T-helper 1 cell treated with Interleukin-12 subunit alpha and Interleukin-12 subunit beta and Interleukin-4 antibody, amounts not matched to agents 30 ng/mL and 1 ng/mL, for 36 hours (primary cell): ENCODE data around the gene HDGFL1. TPM values are rescaled to one million over a fixed set of nuclear protein-coding genes. Genes with fewer than 3 reads are reported as not detected.

Experiments
- intact Hi-C: fragments of 100-400 bp; cut with micrococcal nuclease; formaldehyde crosslinking; loops from one replicate; pipeline ENCODE4 v1.15.1; 2024
- total RNA-seq: library from RNA; stranded (reverse); gene quantifications from 2 replicates; pipeline ENCODE4 v1.2.3, GENCODE V29; 2022

Gene HDGFL1
- total RNA-seq, 1 donor from 2014 or later = not detected

GRCh38 chr6:22589118-22589517 is 19.8 kb downstream of the HDGFL1 start:
- intact Hi-C loops = loop anchor here (5.0 kb wide), 1 partner anchor 747 kb away; no protein-coding TSS in a partner anchor

GRCh38 chr6:22590423-22590822 is 21.1 kb downstream of the HDGFL1 start:
- intact Hi-C loops = no loop called here

- intact Hi-C loops = no loop called here
Observed at GRCh38 chr6:22593895-22594294, 24.5 kb downstream of the HDGFL1 start.

GRCh38 chr6:22596011-22596410 is 26.6 kb downstream of the HDGFL1 start:
- intact Hi-C loops = no loop called here

GRCh38 chr6:22598339-22598738 is 29.0 kb downstream of the HDGFL1 start:
- intact Hi-C loops = no loop called here

GRCh38 chr6:22600059-22600458 is 30.7 kb downstream of the HDGFL1 start:
- intact Hi-C loops = no loop called here

- intact Hi-C loops = no loop called here
Observed at GRCh38 chr6:22601984-22602383, 32.6 kb downstream of the HDGFL1 start.

GRCh38 chr6:22605736-22606135 is 36.4 kb downstream of the HDGFL1 start:
- intact Hi-C loops = no loop called here

- intact Hi-C loops = no loop called here
Observed at GRCh38 chr6:22610127-22610526, 40.8 kb downstream of the HDGFL1 start.

- intact Hi-C loops = no loop called here
Observed at GRCh38 chr6:22612236-22612635, 42.9 kb downstream of the HDGFL1 start.

GRCh38 chr6:22613051-22613450 is 43.7 kb downstream of the HDGFL1 start:
- intact Hi-C loops = no loop called here

GRCh38 chr6:22613695-22614094 is 44.3 kb downstream of the HDGFL1 start:
- intact Hi-C loops = no loop called here

- intact Hi-C loops = no loop called here
Observed at GRCh38 chr6:22614547-22614946, 45.2 kb downstream of the HDGFL1 start.

GRCh38 chr6:22621028-22621427 is 51.7 kb downstream of the HDGFL1 start:
- intact Hi-C loops = no loop called here
